ENCODE measurements around the gene LBH.

Gene LBH

DNA sequence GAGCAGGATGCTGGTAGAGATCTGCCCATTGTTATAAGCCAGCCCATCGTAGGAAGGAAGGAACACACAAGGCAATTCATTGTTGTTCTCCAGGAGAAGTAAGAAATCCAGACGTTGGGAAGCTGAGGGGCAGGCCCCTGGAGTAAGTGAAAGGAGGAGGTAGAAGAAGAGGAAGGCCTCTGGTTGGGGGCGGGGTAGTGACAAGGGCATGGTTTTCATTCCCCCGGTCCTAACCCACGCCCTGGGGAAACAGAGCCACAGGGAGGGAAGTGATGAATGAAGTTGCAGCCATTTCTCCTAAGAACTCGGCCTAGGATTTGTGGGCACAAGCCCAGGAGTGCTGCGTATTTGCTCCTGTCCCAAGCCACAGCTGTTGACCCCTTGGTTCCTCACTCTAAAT lies 18.0 kb downstream of the LBH start:
- POLR2A ChIA-PET = no interaction called here
- TF ChIP-seq NFRKB (IDR thresholded peaks at IDR 0.05) (no peak), ARNT (IDR thresholded peaks at IDR 0.05) (no peak), ELF4 (IDR thresholded peaks at IDR 0.05) (no peak), TARDBP (IDR thresholded peaks at IDR 0.05) (no peak), L3MBTL2 (conservative IDR thresholded peaks at IDR 0.05) (no peak)
- TF ChIP-seq, protein P1, sequence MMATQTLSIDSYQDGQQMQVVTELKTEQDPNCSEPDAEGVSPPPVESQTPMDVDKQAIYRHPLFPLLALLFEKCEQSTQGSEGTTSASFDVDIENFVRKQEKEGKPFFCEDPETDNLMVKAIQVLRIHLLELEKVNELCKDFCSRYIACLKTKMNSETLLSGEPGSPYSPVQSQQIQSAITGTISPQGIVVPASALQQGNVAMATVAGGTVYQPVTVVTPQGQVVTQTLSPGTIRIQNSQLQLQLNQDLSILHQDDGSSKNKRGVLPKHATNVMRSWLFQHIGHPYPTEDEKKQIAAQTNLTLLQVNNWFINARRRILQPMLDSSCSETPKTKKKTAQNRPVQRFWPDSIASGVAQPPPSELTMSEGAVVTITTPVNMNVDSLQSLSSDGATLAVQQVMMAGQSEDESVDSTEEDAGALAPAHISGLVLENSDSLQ (IDR thresholded peaks at IDR 0.05) = no peak
- CTCF ChIA-PET = no interaction called here
- DNase-seq (ENCODE audit: extremely low spot score) = no peak

- no peak for TF ChIP-seq HDGF (IDR thresholded peaks at IDR 0.05; ENCODE audit: borderline replicate concordance)
- no peak for TF ChIP-seq ELF4 (IDR thresholded peaks at IDR 0.05)
- TF ChIP-seq ARNT (IDR thresholded peaks at IDR 0.05) = no peak
- no peak for TF ChIP-seq FOXM1 (IDR thresholded peaks at IDR 0.05; ENCODE audit: borderline replicate concordance)
- no peak for TF ChIP-seq SP1 (IDR thresholded peaks at IDR 0.05)
- TF ChIP-seq, protein P1 (IDR thresholded peaks at IDR 0.05) = no peak
- no peak for TF ChIP-seq LEF1 (IDR thresholded peaks at IDR 0.05; ENCODE audit: borderline replicate concordance)
- TF ChIP-seq NFRKB (IDR thresholded peaks at IDR 0.05) = no peak
- TF ChIP-seq ZNF384 (IDR thresholded peaks at IDR 0.05) = no peak
- TF ChIP-seq FOXK2 (IDR thresholded peaks at IDR 0.05) = no peak
- no peak for DNase-seq (ENCODE audit: extremely low spot score)
- POLR2A ChIA-PET = no interaction called here
- CTCF ChIA-PET = no interaction called here
These were observed 19.1 kb downstream of the LBH start for GRCh38 chr2:30250421-30250820.

- TF ChIP-seq FOXM1 (IDR thresholded peaks at IDR 0.05; ENCODE audit: borderline replicate concordance) = no peak
- TF ChIP-seq SP1 (IDR thresholded peaks at IDR 0.05) = no peak
- no peak for TF ChIP-seq TARDBP (IDR thresholded peaks at IDR 0.05)
- TF ChIP-seq L3MBTL2 (conservative IDR thresholded peaks at IDR 0.05) = no peak
- no peak for TF ChIP-seq LEF1 (IDR thresholded peaks at IDR 0.05; ENCODE audit: borderline replicate concordance)
- TF ChIP-seq FOXK2 (IDR thresholded peaks at IDR 0.05) = no peak
- no peak for TF ChIP-seq NFRKB (IDR thresholded peaks at IDR 0.05)
- TF ChIP-seq HDGF (IDR thresholded peaks at IDR 0.05; ENCODE audit: borderline replicate concordance) = no peak
- no peak for TF ChIP-seq FOXA1 (IDR thresholded peaks at IDR 0.05)
- no peak for TF ChIP-seq ELF4 (IDR thresholded peaks at IDR 0.05)
- no peak for TF ChIP-seq ARNT (IDR thresholded peaks at IDR 0.05)
- no peak for TF ChIP-seq SUZ12 (IDR thresholded peaks at IDR 0.05)
- no peak for TF ChIP-seq BHLHE40 (IDR thresholded peaks at IDR 0.05; ENCODE audit: borderline replicate concordance)
- no peak for TF ChIP-seq CTBP1 (IDR thresholded peaks at IDR 0.05; ENCODE audit: borderline replicate concordance)
- ChIA-PET CTCF (interaction anchor here (1.6 kb wide), 1 partner anchor 14 kb away, joined by 4 read pairs; no protein-coding TSS in a partner anchor), POLR2A (no interaction called here)
- DNase-seq (ENCODE audit: extremely low spot score) = peak; percentile 20
These were observed 21.7 kb downstream of the LBH start for GRCh38 chr2:30252723-30253701.

- ChIA-PET POLR2A (no interaction called here), CTCF (interaction anchor here (1.6 kb wide), 1 partner anchor 15 kb away, joined by 4 read pairs; no protein-coding TSS in a partner anchor)
- no peak for DNase-seq (ENCODE audit: extremely low spot score)
- no peak for TF ChIP-seq LEF1 (IDR thresholded peaks at IDR 0.05; ENCODE audit: borderline replicate concordance)
- no peak for TF ChIP-seq FOXM1 (IDR thresholded peaks at IDR 0.05; ENCODE audit: borderline replicate concordance)
- TF ChIP-seq, protein P1 (IDR thresholded peaks at IDR 0.05) = no peak
- TF ChIP-seq CTBP1 (IDR thresholded peaks at IDR 0.05; ENCODE audit: borderline replicate concordance) = no peak
These were observed 22.7 kb downstream of the LBH start for GRCh38 chr2:30253873-30254684.

- no peak for TF ChIP-seq SUZ12 (IDR thresholded peaks at IDR 0.05)
- TF ChIP-seq SP1 (IDR thresholded peaks at IDR 0.05) = no peak
- POLR2A ChIA-PET = no interaction called here
These were observed 23.3 kb downstream of the LBH start for GRCh38 chr2:30254685-30255001.

GRCh38 chr2:30255026-30255425 lies 23.7 kb downstream of the LBH start:
- no peak for TF ChIP-seq CTBP1 (IDR thresholded peaks at IDR 0.05; ENCODE audit: borderline replicate concordance)
- TF ChIP-seq ELF4 (IDR thresholded peaks at IDR 0.05) = no peak
- ChIA-PET POLR2A (no interaction called here), CTCF (no interaction called here)
- no peak for DNase-seq (ENCODE audit: extremely low spot score)

More at GRCh38 chr2:30254685-30255001, 23.3 kb downstream of the LBH start:
- CTCF ChIA-PET = no interaction called here
- DNase-seq (ENCODE audit: extremely low spot score) = no peak

Measured in HEK293T (cell line).